T-helper 9 cell (primary cell): ENCODE measurements around the gene ACOXL.
"Not testable (repeated sequence)": the region's sequence is repeated elsewhere in the genome, so short reads cannot be mapped to it uniquely, and the experiment has no call there.

Experiments used
- DNase-seq: peaks from one replicate; pipeline ENCODE4 v3.0.0-alpha.2; 2020

The ACOXL gene

GRCh38 chr2:111045236-111045635 is 312.9 kb downstream of the ACOXL start:
- DNase-seq, result not testable (repeated sequence)

- no peak for DNase-seq
These were observed 313.5 kb downstream of the ACOXL start for GRCh38 chr2:111045771-111046444.

DNA sequence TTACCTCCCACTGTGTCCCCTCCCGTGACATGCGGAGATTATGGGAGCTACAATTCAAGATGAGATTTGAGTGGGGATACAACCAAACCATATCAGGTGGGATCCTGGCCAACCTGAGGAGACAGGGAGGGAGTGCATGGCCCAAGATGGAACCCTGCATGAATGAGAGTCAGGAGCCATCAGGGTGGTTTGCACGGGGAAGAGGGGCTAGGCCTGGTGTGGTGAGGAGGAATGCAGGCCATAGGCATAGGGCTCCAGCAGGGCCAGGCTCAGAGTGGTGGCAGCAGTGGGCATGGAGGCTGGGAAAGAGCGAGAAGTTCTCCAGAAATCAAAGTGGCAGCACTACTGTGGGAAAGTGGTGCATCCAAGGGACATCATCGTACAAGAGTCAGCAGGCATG is 314.3 kb downstream of the ACOXL start:
- DNase-seq, result no peak

GRCh38 chr2:111048856-111049768 is 316.7 kb downstream of the ACOXL start:
- no peak for DNase-seq

- DNase-seq, result no peak
These were observed 317.6 kb downstream of the ACOXL start for GRCh38 chr2:111049792-111050640.

DNA sequence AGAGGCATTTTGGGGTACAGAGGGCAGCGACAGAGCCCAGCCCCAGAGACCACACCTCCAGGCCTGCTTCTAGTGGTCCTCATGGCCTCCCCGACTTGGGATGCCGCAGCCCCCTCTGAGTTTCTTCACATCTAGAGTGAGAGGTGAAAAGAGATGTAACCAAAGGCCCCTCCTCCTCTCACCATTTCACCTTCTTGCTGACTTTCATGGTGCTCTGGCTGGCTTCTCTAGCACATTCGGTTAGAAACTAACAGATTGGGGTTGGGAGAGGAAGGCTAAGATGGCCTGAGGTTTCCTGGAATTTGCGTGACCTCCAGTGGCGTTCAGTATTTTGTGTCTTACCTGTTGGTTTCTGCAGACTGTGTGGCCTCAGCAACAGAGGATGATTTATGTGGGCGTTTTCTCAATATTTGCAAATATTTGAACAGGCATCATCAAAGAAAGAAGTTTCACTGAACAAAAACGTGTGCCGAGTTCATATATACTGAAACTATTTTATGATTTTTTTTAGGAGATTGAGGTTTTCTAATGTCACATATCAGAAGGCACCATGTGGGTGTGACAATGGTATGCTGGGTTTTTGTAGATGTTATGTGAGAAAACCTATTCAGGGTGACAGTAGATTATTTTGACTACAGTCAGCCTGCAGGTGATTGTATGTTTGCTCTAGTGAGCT is 318.5 kb downstream of the ACOXL start:
- DNase-seq, result no peak

GRCh38 chr2:111052621-111053020 is 320.2 kb downstream of the ACOXL start:
- no peak for DNase-seq

DNA sequence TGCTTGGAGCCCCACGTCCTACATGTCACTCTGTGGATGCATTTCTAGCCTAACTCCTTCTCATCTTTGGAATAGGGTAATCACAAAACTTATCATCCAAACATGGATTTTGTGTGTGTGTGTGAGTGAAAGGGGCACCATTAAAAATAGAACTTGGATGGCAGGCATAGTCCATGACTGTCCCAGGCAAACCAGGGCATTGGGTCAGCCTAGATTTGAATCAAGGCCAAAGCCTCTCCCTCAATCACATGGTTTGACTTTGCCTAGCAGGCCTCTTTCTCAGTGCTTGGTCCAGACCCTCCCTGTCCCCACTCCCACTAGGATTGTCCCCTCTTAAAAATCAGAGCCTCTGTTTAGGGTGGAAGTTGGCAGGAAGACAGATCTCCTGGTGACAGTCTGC is 320.9 kb downstream of the ACOXL start:
- no peak for DNase-seq

- no peak for DNase-seq
These were observed 321.6 kb downstream of the ACOXL start for GRCh38 chr2:111053825-111054515.

DNA sequence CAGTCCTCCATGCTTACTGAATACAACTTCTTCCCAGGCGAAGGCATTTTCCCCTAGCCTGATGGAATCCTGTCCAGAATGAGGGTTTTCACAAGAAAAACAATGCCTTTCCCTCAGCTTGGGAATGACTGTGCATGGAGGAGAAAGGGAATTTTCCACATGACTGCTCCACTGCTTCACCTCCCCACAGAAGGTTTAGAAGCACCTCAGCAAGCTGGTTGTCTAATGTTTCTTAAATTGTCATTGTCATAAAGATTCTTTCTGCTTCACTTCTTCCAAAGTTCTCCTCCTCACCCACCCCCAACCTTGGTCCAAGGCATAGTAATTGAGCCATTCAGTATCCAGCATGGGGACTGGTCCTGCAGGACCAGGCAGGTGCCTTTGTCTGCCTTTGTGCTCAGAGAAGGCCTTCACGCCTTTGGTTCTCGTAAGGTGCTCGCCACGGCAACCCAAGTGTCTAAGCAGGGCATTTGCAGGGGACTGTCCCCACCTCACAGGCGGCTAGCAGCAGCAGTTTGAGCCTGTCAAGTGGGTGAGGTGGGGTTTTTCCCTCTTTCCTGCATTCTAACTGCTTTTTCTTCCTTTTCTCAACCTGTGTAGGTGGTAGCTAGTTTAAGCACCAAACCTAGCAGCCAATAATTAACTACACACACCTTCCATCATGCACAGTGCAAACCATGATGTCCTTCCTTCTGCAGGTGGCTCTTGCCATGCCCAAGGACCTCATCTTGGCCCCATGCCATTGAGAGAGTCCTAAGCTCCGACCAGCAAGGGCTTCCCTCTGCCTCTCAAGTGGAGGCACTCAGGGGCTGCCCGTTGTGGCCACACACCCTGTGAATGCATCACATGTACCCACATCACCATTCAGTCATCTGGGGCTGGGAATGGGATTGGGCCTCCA is 322.7 kb downstream of the ACOXL start:
- no peak for DNase-seq

DNA sequence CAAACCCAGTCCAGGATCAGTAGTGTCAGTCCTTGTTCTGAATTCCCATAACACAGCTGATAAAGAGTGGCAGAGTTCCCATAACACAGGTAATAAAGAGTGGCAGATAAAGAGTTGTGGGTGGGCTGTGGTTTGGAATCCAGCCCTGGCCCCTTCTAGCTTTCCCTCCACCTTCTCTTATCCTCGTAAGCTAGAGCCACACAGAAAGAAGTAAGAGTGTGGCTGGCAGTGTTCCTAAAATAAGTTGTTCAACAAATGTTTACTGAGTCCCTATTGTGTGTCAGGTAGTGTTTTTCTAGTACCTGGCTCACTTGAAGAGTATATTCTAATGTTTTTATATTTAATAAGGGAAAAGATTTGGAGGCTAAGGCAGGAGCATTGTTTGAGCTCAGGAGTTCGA is 323.4 kb downstream of the ACOXL start:
- DNase-seq, result no peak

GRCh38 chr2:111057045-111057444 is 324.7 kb downstream of the ACOXL start:
- no peak for DNase-seq

- no peak for DNase-seq
These were observed 325.3 kb downstream of the ACOXL start for GRCh38 chr2:111057721-111058120.

- no peak for DNase-seq
These were observed 325.9 kb downstream of the ACOXL start for GRCh38 chr2:111058264-111058663.

DNA sequence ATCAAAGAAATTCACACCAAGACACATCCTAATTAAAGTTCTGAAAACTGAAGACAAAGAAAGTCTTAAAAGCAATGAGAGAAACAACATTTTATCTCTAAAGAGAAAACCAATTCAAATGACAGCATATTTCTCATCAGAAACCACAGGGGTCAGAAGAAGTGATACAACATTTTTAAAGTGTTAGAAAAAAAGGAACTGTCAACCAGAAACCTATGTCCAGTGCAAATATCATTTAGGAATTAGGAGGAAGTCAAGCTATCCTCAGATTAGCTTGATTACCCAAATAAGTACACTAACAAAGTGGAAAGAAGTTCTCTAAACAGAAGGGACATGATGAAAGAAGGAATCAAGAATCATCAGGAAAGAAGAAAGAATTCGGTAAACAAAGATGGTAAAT is 328.8 kb downstream of the ACOXL start:
- no peak for DNase-seq

DNA sequence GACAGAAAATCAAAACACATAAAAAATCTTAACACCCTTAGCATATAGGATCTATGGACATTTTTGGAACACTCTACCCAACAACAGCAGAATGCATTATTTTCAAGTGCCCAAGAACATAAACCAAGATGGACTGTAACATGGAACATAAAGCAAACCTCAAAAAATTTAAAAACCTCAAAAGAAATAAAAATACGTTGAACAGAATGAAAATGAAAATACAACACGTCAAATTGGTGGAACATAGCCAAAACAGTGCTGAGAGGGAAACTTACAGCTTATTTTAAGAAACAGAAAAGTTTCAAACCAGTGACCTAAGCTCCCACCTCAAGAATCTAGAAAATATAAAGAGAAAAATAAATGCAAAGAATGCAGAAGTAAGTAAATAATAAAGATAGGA is 330.0 kb downstream of the ACOXL start:
- DNase-seq, result no peak

GRCh38 chr2:111066062-111066593 is 333.8 kb downstream of the ACOXL start:
- DNase-seq, result no peak

GRCh38 chr2:111068435-111069058 is 336.2 kb downstream of the ACOXL start:
- no peak for DNase-seq

- no peak for DNase-seq
These were observed 337.3 kb downstream of the ACOXL start for GRCh38 chr2:111069722-111070121.

- no peak for DNase-seq
These were observed 339.3 kb downstream of the ACOXL start for GRCh38 chr2:111071600-111072171.
